Measurements from ENCODE around the gene DDR2. TPM values are rescaled to one million over a fixed set of nuclear protein-coding genes. Genes with fewer than 3 reads are reported as not detected.

The DDR2 gene
- total RNA-seq, 2 donors from 2014 or later = 14.2 to 27.0 TPM

- WGBS = 91% methylated on average over 1 of the region's 1 CpG
Measured at GRCh38 chr1:162717548-162718184, 85.4 kb downstream of the DDR2 start.

GRCh38 chr1:162719678-162720077 lies 87.4 kb downstream of the DDR2 start:
- H3K36me3 ChIP-seq = no peaks in the 10 kb centered on the region
- no peak overlapping the region for H3K4me3 ChIP-seq
- TF ChIP-seq POLR2AphosphoS5 (IDR thresholded peaks at IDR 0.05) (no peak), POLR2A (IDR thresholded peaks at IDR 0.05) (no peak), CTCF (IDR thresholded peaks at IDR 0.05) (no peak)
- no peak overlapping the region for H3K27ac ChIP-seq
- H3K9me3 ChIP-seq = no peaks in the 10 kb centered on the region
- no peaks in the 10 kb centered on the region for H3K4me1 ChIP-seq (replicated peaks)
- H3K27me3 ChIP-seq (replicated peaks; ENCODE audit: insufficient read depth) = no peaks in the 10 kb centered on the region
- no peak for DNase-seq (ENCODE audit: low spot score)
- intact Hi-C loops (cut with DNase I) = no loop called here
- WGBS = 64% methylated on average over 1 of the region's 1 CpG

More at GRCh38 chr1:162717548-162718184, 85.4 kb downstream of the DDR2 start:
- Histone ChIP-seq H3K9me3 (no peaks in the 10 kb centered on the region), H3K36me3 (no peaks in the 10 kb centered on the region), H3K4me1 (replicated peaks) (no peaks in the 10 kb centered on the region), H3K4me3 (no peak overlapping the region), H3K27ac (no peak overlapping the region), H3K27me3 (replicated peaks; ENCODE audit: insufficient read depth) (no peaks in the 10 kb centered on the region)
- TF ChIP-seq POLR2AphosphoS5 (IDR thresholded peaks at IDR 0.05) = no peak
- TF ChIP-seq POLR2A (IDR thresholded peaks at IDR 0.05) = no peak
- TF ChIP-seq CTCF (IDR thresholded peaks at IDR 0.05) = no peak
- intact Hi-C loops (cut with DNase I) = no loop called here
- no peak for DNase-seq (ENCODE audit: low spot score)

- Histone ChIP-seq H3K9me3 (no peaks in the 10 kb centered on the region), H3K36me3 (no peaks in the 10 kb centered on the region), H3K4me1 (replicated peaks) (no peaks in the 10 kb centered on the region), H3K27ac (no peak overlapping the region), H3K4me3 (no peak overlapping the region), H3K27me3 (replicated peaks; ENCODE audit: insufficient read depth) (no peaks in the 10 kb centered on the region)
- TF ChIP-seq CTCF (IDR thresholded peaks at IDR 0.05) (no peak), POLR2AphosphoS5 (IDR thresholded peaks at IDR 0.05) (no peak), POLR2A (IDR thresholded peaks at IDR 0.05) (no peak)
- DNase-seq (ENCODE audit: low spot score) = no peak
- WGBS = 87% methylated on average over 1 of the region's 1 CpG
- intact Hi-C loops (cut with DNase I) = no loop called here
Measured at GRCh38 chr1:162720996-162721395, 88.7 kb downstream of the DDR2 start.

- intact Hi-C loops (cut with DNase I) = no loop called here
- TF ChIP-seq CTCF (IDR thresholded peaks at IDR 0.05) (no peak), POLR2A (IDR thresholded peaks at IDR 0.05) (no peak), POLR2AphosphoS5 (IDR thresholded peaks at IDR 0.05) (no peak)
- H3K9me3 ChIP-seq = no peaks in the 10 kb centered on the region
- no peaks in the 10 kb centered on the region for H3K4me1 ChIP-seq (replicated peaks)
- DNase-seq (ENCODE audit: low spot score) = no peak
- no peaks in the 10 kb centered on the region for H3K27me3 ChIP-seq (replicated peaks; ENCODE audit: insufficient read depth)
- H3K4me3 ChIP-seq = no peak overlapping the region
- H3K36me3 ChIP-seq = no peaks in the 10 kb centered on the region
- no peak overlapping the region for H3K27ac ChIP-seq
Measured at GRCh38 chr1:162721471-162721870, 89.2 kb downstream of the DDR2 start.

GRCh38 chr1:162722036-162722435 lies 89.8 kb downstream of the DDR2 start:
- intact Hi-C loops (cut with DNase I) = no loop called here
- H3K36me3 ChIP-seq = no peaks in the 10 kb centered on the region
- H3K9me3 ChIP-seq = no peaks in the 10 kb centered on the region
- no peak overlapping the region for H3K4me3 ChIP-seq
- no peak overlapping the region for H3K27ac ChIP-seq
- H3K4me1 ChIP-seq (replicated peaks) = no peaks in the 10 kb centered on the region
- TF ChIP-seq POLR2A (IDR thresholded peaks at IDR 0.05) (no peak), POLR2AphosphoS5 (IDR thresholded peaks at IDR 0.05) (no peak), CTCF (IDR thresholded peaks at IDR 0.05) (no peak)
- no peak for DNase-seq (ENCODE audit: low spot score)
- H3K27me3 ChIP-seq (replicated peaks; ENCODE audit: insufficient read depth) = no peaks in the 10 kb centered on the region
- WGBS = 80% methylated on average over 3 of the region's 3 CpGs
